Stomach (tissue), 9 donors: Measurements from ENCODE around the gene SLC22A31. TPM values are rescaled to one million over a fixed set of nuclear protein-coding genes. Genes with fewer than 3 reads are reported as not detected.

Experiments
- DNase-seq, 2 donors: peaks; one replicate each; pipeline versions ENCODE4 v3.0.0 to v3.0.0-alpha.2; 2013 to 2019
- H3K27ac ChIP-seq, 5 donors: fragments of 200-600 bp in 4 of 5; sonication (generic) in 4 of 5; one replicate each; pipeline ENCODE4 v1.5.1; 2013 to 2019; ENCODE audit warnings: mild to moderate bottlenecking in 1 of 5, moderate library complexity in 1 of 5
- H3K27me3 ChIP-seq, 3 donors: fragments of 200-600 bp; sonication (generic); one replicate each; pipeline ENCODE4 v1.5.1; 2017 to 2019; ENCODE audit warnings: mixed run types in 1 of 3
- H3K36me3 ChIP-seq, 4 donors: fragments of 200-600 bp; sonication (generic); 1 replicate in 3 of 4; 2 replicates in 1 of 4; pipeline ENCODE4 v1.5.1; 2016 to 2019
- H3K4me1 ChIP-seq, 4 donors: fragments of 200-600 bp; sonication (generic); one replicate each; pipeline ENCODE4 v1.5.1; 2016 to 2019
- H3K4me3 ChIP-seq, 4 donors: fragments of 200-600 bp; sonication (generic) in 3 of 4; one replicate each; pipeline ENCODE4 v1.5.1; 2016 to 2019; ENCODE audit warnings: mild to moderate bottlenecking in 1 of 4
- H3K9me3 ChIP-seq, 4 donors: fragments of 200-600 bp; sonication (generic); one replicate each; pipeline ENCODE4 v1.5.1; 2016 to 2019
- EP300 ChIP-seq: sonication (generic); formaldehyde crosslinking; IDR thresholded peaks from one replicate; pipeline ENCODE4 v1.6.1; 2017; ENCODE audit warnings: antibody characterized with exemption
- POLR2A ChIP-seq, 4 donors: fragments of 450-650 bp; IDR thresholded peaks; one replicate each; pipeline ENCODE4 v1.6.1; 2016; ENCODE audit warnings: antibody characterized with exemption in 4 of 4, control low read depth in 2 of 4, mild to moderate bottlenecking in 1 of 4, moderate library complexity in 1 of 4
- POLR2AphosphoS5 ChIP-seq, 3 donors: sonication (generic); formaldehyde crosslinking; IDR thresholded peaks; one replicate each; pipeline ENCODE4 v1.6.1; 2016; ENCODE audit warnings: antibody characterized with exemption in 3 of 3
- WGBS, 5 donors: extraction: QIAGEN DNeasy Blood & Tissue Kit in 3 of 5; methylation state at CpG; one replicate each; pipeline versions ENCODE4 v1.1.5 to v1.1.7; 2013 to 2018; 5-methylcytosine and 5-hydroxymethylcytosine counted together
- intact Hi-C: fragments of 100-400 bp; cut with DNase I; formaldehyde crosslinking; loops from one replicate; pipeline ENCODE4 v1.15.1; 2023; ENCODE audit warnings: low total_unique reads
- polyA plus RNA-seq, 3 donors: library from polyadenylated mRNA; stranded (reverse); fragments of 200-250 nt; gene quantifications; one replicate each; pipeline ENCODE4 v1.2.3, GENCODE V29; 2013
- total RNA-seq, 5 donors: library from RNA; depleted of rRNA; stranded (reverse); fragments of >200 nt; gene quantifications; one replicate each; pipeline versions ENCODE4 v1.1.0 to v1.2.3, GENCODE V29; 2014 to 2016
- TF ChIP-seq, protein P1 (sequence below), 7 experiments: fragments of 450-650 bp in 4 of 7; fragments of 200-600 bp in 3 of 7; sonication (generic) in 3 of 7; IDR thresholded peaks; one replicate each; pipeline ENCODE4 v1.5.1; 2016 to 2019; ENCODE audit warnings: antibody characterized with exemption in 7 of 7, control low read depth in 2 of 7, mild to moderate bottlenecking in 1 of 7
- donor health status: healthy with polysubstance abuse.
- donor health status: Bipolar disorder and iron deficiency.
- donor health status: healthy.

The SLC22A31 gene
- total and polyA plus RNA-seq, 8 donors, result 1.4 to 6.4 (median 2.8) TPM; not detected in 4

DNA sequence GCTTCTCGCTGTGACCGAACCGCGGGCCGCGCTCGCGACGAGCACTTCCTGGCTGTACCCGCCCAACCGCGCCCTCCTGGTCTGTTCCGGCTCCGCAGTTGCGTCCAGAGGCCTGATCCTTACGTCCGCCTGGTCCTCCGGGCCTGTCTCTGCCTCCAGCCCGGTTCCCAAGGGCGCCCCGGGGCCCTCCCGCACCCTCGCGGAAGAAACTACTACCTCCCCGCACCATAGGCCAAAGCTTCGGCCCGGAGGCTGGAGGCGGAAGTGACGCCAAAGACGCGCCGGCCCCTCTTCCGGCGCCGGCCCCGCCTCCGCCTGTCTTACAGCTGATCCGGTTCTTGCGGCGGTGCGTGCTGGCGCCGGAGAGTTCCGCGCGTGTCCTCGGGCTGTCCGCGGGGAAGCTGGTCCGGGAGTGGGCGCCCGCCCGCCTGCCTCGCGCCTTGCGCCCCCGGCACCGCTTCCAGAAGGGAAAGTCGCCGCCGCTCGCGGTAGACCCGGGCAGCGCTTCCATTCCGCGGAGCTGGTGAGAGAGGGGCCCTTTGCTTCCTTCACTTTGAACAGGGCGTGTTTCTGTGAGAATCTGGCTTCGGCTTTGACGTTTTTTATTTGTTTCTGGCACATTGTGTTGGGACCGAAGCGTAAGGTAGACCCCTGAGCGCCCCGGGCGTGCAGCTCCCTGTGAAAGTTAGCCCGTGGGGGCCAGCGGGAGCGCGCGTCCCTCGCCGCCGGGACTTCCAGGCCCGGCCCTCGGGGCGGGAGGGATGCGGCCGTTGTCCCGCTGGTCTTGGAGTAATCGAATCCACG is 17.3 kb upstream of the SLC22A31 start, which contains the start of gene ZNF778:
TSS of gene ZNF778 (plus strand) at position 316 of the 804 bp plus-strand sequence. CDS start 3,425 bp downstream, outside the sequence.
- Histone ChIP-seq H3K4me1 (peaks cover 22 to 40% (median 36%) of the 10 kb centered on the region in 4 donors), H3K36me3 (peaks cover 16 to 33% (median 27%) of the 10 kb centered on the region in 4 donors), H3K4me3 (peak within 1 kb of the TSS; percentile 65 to 99 (median 84)), H3K27ac (peak within 1 kb of the TSS; percentile 92 to 99 (median 97)), H3K27me3 (no peaks in the 10 kb centered on the region), H3K9me3 (no peaks in the 10 kb centered on the region)
- intact Hi-C loops, result loop anchor here (10.0 kb wide), 1 partner anchor 483 kb away; no protein-coding TSS in a partner anchor
- 0 to 1% (median 0%) methylated on average over 42 to 91 of the region's 91 CpGs for WGBS, 5 donors
- DNase-seq, result peak; percentile 87 to 96
- no peak for TF ChIP-seq POLR2A (IDR thresholded peaks at IDR 0.05)
- TF ChIP-seq, protein P1, sequence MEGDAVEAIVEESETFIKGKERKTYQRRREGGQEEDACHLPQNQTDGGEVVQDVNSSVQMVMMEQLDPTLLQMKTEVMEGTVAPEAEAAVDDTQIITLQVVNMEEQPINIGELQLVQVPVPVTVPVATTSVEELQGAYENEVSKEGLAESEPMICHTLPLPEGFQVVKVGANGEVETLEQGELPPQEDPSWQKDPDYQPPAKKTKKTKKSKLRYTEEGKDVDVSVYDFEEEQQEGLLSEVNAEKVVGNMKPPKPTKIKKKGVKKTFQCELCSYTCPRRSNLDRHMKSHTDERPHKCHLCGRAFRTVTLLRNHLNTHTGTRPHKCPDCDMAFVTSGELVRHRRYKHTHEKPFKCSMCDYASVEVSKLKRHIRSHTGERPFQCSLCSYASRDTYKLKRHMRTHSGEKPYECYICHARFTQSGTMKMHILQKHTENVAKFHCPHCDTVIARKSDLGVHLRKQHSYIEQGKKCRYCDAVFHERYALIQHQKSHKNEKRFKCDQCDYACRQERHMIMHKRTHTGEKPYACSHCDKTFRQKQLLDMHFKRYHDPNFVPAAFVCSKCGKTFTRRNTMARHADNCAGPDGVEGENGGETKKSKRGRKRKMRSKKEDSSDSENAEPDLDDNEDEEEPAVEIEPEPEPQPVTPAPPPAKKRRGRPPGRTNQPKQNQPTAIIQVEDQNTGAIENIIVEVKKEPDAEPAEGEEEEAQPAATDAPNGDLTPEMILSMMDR (IDR thresholded peaks at IDR 0.05), result peak in 1 of 7 experiments; percentile 19
- peak; percentile 41 to 94 (median 87) for TF ChIP-seq POLR2AphosphoS5 (IDR thresholded peaks at IDR 0.05)
- TF ChIP-seq EP300, result no peak

GRCh38 chr16:89217138-89217387 is 16.7 kb upstream of the SLC22A31 start:
- H3K4me1 ChIP-seq, result peaks cover 22 to 40% (median 36%) of the 10 kb centered on the region in 4 donors
- peak overlapping the region; percentile 65 to 99 (median 84) for H3K4me3 ChIP-seq
- H3K9me3 ChIP-seq, result no peaks in the 10 kb centered on the region
- no peaks in the 10 kb centered on the region for H3K27me3 ChIP-seq
- peaks cover 11 to 27% (median 22%) of the 10 kb centered on the region in 4 donors for H3K36me3 ChIP-seq
- peak overlapping the region; percentile 92 to 99 (median 97) for H3K27ac ChIP-seq
- WGBS, 5 donors, result 0 to 1% (median 0%) methylated on average over 11 of the region's 11 CpGs
- DNase-seq, result no peak
- intact Hi-C loops, result loop anchor here (10.0 kb wide), 1 partner anchor 482 kb away; no protein-coding TSS in a partner anchor
- TF ChIP-seq POLR2A (IDR thresholded peaks at IDR 0.05), result no peak
- TF ChIP-seq POLR2AphosphoS5 (IDR thresholded peaks at IDR 0.05), result no peak
- no peak for TF ChIP-seq EP300
- TF ChIP-seq, protein P1 (IDR thresholded peaks at IDR 0.05), result no peak

DNA sequence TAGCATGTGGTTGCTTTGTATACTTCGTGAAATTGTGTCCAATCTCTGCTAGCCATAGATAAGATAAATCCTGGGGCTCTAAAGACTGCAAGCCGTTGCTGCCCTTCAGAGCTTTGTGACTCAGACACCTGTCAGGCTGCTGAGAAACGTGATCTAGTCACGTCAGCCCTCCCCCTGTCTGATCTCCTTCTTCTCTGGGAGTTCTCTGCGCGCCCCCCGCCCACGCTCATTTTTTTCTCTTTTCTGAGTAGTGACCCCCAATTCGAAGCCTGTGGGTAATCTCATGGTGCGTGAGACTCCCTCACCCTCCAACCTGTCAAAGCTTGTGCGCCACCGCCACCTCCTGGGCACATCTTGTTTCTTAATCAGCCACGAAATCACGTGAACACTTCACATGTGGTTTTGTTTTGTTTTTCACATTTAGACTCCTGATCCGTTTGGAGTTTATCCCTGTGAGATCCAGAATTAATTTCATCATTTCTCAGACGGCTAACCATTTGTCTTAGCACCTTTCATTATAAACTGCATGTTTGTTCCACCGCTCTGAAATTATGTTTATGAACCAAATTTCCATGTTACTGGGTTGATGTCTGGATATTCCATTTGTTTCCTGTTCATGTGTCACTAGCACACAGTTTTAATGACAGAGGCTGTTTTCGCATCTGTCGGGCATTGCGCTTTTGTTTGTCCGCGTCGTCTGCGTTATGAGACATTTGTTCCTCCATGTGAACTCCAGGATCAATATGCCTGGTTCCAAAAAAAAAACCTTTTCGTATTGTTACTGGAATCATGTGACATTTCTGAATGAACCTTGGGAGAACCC is 16.2 kb upstream of the SLC22A31 start:
- intact Hi-C loops, result loop anchor here (10.0 kb wide), 1 partner anchor 482 kb away; no protein-coding TSS in a partner anchor
- no peaks in the 10 kb centered on the region for H3K9me3 ChIP-seq

More for the DNA sequence above, 16.2 kb upstream of the SLC22A31 start:
- Histone ChIP-seq H3K27ac (peak overlapping the region; percentile 49 to 98 (median 96)), H3K36me3 (peaks cover 5 to 22% (median 16%) of the 10 kb centered on the region in 4 donors), H3K4me3 (peak overlapping the region; percentile 65 to 99 (median 84)), H3K4me1 (peaks cover 22 to 40% (median 36%) of the 10 kb centered on the region in 4 donors), H3K27me3 (no peaks in the 10 kb centered on the region)
- peak; percentile 82 to 93 for DNase-seq
- TF ChIP-seq POLR2AphosphoS5 (IDR thresholded peaks at IDR 0.05) (peak in 2 of 3 donors; percentile 67 to 74), EP300 (no peak), POLR2A (IDR thresholded peaks at IDR 0.05) (no peak)
- TF ChIP-seq, protein P1 (IDR thresholded peaks at IDR 0.05), result peak in 5 of 7 experiments; percentile 46 to 88 (median 60)
- WGBS, 5 donors, result 0 to 1% (median 1%) methylated on average over 25 of the region's 25 CpGs
